ENCODE measurements around the gene ZNF581.

DNA sequence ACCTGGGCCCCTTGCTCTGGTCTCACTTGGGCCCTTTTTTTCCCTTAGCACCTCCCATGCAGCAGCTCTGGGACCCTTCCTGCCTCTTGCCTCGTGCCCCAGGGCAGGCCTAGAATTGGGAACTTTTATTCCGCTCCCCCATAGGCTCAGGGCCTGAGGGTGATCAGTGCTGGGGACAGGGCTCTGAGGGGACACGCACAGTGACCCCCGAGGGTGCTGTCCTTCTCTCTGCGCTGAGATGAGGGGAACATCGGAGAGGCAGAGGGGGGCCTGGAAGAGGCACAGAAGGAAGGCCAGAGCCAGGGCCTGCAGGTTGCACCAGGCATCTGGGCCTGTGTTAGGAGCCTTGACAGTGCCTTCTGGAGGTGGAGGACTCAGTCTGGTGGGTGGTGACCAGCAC lies 42.3 kb downstream of the ZNF581 start:
- TF ChIP-seq POLR2AphosphoS5 (IDR thresholded peaks at IDR 0.05) (no peak), CTCF (IDR thresholded peaks at IDR 0.05) (no peak)
